SK-N-MC (cell line): Measurements from ENCODE around the gene NT5DC1.

ENCODE experiments used
- FOXP2 ChIP-seq: optimal IDR thresholded peaks from 2 replicates; pipeline ENCODE3; 2011; ENCODE audit warnings: mild to moderate bottlenecking, moderate library complexity; ENCODE audit not compliant: insufficient read depth; ENCODE audit errors: extremely low read length, control extremely low read depth
- POLR2AphosphoS5 ChIP-seq: IDR thresholded peaks from 2 replicates; pipeline ENCODE4 v1.6.1; 2012; ENCODE audit warnings: mild to moderate bottlenecking, low read depth, low read length, borderline replicate concordance

DNA sequence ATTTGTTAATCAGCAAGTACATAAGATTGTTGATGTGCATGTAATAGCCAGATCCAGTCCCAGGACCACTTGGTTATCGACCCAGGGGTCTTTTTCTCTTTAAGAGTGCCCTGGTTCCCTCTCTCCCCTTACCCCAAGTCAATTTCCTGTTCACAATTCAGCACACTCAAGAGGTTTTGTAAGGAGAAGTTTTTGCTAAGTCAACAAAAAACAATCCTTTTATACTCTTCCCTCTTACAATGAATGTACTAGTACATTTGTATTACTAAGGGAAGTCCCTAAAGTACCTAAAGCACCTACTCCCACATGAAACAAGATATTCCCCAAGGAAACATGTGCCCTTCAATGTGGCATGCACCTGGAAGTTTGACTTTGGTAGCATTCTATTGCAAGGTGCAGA lies 1.6 kb upstream of the NT5DC1 start:
- TF ChIP-seq FOXP2, result no peak
- TF ChIP-seq POLR2AphosphoS5, result no peak; the same call in 1 of the 2 replicates
